Smooth muscle cell of the brain vasculature (primary cell): ENCODE measurements around the gene CMTM3.
"Not testable (repeated sequence)": the region's sequence is repeated elsewhere in the genome, so short reads cannot be mapped to it uniquely, and the experiment has no call there.

Source experiments
- DNase-seq: peaks from one replicate; pipeline ENCODE4 v3.0.0-alpha.2; 2012; ENCODE audit warnings: low read depth, low spot score

The CMTM3 gene

DNA sequence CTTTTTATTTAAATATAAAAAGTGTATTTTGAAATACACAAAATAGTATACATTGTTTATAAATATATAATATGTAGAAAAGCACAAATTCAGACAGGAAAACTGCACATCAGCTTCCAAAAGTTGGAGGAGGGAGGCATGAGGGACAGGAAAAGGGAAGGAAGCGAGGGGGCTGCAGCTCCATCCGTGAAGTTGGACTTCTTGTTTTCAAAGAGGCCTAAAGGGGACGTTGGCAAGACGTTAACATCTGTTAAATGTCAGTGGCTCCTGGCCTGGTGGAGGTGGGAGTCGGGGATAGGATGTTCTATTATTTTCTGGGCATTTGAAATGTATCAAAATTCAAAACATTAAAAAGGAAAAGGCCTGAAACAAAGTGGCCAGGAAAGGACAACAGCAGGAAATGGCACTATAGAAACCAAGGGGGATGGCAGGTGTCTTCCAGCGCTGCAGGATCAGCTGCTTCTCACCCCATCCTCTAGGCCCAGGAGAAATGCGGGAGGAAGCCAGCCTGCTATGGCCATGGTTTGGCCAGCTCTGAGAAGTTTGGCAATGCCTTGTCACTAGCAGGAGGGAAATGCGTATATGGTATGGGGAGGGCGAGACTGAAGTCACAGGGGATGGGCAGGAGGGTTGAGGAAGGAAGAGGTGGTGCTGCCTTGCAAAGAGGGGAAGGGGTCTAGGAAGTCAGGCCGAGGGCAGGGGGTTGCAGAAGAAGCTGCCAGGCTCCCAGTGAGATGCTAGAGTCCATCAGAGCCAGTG, 18.8 kb upstream of the CMTM3 start:
- DNase-seq: no peak

DNA sequence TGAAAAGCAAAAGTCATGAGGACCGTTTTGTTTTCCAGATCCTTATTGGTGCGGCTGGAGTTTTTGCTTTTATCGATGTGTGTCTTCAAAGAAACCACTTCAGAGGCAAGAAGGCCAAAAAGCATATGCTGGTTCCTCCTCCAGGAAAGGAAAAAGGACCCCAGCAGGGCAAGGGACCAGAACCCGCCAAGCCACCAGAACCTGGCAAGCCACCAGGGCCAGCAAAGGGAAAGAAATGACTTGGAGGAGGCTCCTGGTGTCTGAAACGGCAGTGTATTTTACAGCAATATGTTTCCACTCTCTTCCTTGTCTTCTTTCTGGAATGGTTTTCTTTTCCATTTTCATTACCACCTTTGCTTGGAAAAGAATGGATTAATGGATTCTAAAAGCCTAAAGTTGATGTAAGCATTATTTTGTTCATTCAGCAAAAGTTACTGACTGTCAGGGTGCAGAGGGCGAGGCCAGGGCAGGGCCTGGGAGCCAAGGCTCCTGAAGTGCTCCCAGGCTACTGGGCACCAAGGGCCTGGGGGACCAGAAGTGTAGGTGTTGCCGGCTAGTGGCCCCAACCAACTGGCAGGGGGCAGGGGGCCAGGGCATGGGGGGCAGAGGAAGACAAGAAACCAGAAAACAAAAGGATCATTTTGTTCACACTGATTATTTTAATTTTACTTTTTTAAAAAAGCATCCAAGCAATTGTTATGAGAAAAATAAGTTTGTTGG, 16.5 kb upstream of the CMTM3 start:
- no peak for DNase-seq

DNA sequence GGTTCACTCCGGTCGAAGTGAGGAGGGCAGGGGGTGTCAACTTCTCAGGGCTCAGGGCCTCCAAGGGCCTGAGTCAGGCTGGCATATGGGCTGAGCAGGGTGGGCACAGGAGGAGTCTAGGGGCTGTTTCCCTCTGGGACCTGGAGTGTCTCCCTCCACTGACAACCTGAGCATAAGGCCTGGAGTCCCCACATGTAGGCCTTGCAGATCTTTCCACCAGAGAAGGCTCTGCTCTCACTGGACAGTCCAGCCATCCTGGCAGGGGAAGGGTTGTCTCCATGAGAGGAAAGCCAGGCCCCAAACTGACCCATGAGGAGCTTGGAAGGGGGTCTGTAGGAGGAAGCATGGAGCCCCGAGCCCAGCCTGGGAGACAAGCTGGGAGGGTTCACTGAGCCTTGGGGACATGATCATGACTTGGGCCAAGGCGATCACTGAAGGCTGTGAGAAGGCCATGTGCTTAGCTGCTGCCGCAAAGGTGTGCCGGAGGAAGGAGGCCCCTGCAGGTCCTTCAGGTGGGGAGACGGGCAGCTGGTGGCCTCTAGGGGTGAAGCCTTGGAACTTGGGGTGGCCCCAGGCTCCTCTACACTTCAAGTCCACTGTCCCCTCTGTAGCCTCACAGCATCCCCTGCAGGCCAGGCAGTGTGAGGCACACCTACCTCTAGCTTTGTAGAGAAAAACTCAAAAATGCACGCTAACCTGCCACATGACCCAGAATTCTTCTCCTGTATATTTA, 15.4 kb upstream of the CMTM3 start:
- DNase-seq: no peak

- DNase-seq: no peak
Measured at GRCh38 chr16:66590322-66590721, 14.2 kb upstream of the CMTM3 start.

GRCh38 chr16:66591018-66591417, 13.5 kb upstream of the CMTM3 start:
- DNase-seq: no peak

- no peak for DNase-seq
Measured at GRCh38 chr16:66592241-66592640, 12.3 kb upstream of the CMTM3 start.

DNA sequence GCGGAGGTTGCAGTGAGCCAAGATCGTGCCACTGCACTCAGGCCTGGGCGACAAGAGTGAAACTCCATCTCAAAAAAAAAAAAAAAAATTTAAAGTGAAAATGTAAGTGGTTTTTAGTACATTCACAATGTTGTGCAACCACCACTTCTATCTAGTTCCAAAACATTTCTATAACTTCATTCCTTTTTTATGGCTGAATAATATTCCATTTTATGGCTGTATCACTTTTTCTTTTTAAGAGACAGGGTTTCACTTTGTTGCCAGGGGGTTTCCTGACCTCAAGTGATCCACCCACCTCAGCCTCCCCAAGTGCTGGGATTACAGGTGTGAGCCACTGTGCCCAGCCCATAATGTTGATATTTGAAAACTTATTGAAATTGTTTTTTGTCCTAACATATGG, 11.7 kb upstream of the CMTM3 start:
- no peak for DNase-seq

GRCh38 chr16:66594739-66595138, 9.8 kb upstream of the CMTM3 start:
- DNase-seq: no peak

DNA sequence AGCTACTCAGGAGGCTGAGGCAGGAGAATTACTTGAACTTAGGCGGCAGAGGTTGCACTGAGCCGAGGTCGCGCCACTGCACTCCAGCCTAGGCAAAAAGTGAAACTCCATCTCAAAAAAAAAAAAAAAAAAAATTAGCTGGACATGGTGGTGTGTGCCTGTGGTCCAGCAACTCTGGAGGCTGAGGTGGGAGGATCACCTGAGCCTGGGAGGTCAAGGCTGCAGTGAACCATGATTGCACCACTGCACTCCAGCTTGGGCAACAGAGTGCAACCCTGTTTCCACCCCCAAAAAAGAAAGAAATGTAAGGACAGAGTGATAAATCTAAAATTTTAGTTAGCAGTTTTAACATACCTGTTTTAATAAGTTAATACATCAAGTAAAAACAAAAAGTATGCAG, 7.9 kb upstream of the CMTM3 start:
- not testable (repeated sequence) for DNase-seq

GRCh38 chr16:66596986-66597848, 7.3 kb upstream of the CMTM3 start:
- no peak for DNase-seq

DNA sequence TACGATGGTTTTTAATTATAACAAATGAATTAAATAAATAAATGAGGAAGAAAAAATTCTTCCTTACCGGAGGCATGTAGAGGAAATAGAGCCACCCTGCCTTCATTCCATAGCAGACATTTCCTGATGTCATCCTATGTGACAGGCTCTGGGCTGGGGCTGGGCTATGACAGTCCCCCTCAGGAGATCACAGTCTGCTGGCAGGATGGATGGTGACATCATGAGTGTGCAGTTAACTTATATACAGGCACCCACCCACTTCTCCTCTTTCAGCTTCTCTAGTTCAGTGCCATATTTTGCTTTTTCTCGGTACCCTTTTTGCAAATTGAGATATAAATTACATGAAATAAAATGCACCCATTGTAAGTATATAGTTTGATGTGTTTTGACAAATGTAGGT, 6.4 kb upstream of the CMTM3 start:
- no peak for DNase-seq

- no peak for DNase-seq
Measured at GRCh38 chr16:66599726-66600125, 4.8 kb upstream of the CMTM3 start.

DNA sequence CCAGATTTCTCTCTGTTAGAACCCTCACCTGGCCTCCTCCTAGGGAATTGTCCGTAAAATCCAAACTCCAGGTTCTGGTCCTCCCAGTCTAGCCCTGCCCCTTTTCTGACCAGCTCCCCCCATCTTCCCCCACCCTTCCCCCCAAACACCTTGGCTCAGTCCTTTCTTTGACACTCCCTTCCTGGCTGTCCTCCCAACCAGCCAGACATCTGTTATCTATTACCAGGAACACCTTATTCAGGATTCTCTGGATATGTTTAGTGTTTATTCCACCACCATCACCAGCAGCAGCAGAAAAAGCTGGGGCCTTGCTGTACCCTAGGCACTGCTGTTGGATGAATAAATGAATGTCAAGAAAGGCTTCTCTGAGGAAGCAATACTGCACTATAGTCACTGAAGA, 4.0 kb upstream of the CMTM3 start:
- DNase-seq: no peak

DNA sequence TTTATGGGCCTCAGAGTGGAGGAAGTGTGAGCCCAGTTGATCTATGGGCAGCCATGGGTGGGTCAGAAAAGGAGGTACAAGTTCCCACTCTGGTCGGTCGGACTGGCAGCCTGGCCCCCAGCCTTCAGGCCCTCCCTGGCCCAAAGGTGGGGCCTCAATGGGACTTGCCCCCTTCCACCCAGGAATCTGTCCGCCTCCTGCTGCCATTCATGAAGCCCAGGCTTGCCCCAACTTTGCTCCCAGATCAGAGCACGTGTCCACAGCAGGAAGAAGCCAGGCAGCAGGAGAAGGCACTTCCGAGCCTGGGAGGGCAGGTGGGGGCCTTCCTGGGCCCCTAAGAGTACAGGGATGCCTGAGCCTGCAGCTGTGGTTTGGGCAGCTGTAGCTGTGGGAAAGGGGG, 3.0 kb upstream of the CMTM3 start:
- no peak for DNase-seq

GRCh38 chr16:66603537-66604375, 748 bp upstream of the CMTM3 start:
- DNase-seq: no peak

GRCh38 chr16:66605177-66605978, 874 bp downstream of the CMTM3 start:
- DNase-seq: no peak

DNA sequence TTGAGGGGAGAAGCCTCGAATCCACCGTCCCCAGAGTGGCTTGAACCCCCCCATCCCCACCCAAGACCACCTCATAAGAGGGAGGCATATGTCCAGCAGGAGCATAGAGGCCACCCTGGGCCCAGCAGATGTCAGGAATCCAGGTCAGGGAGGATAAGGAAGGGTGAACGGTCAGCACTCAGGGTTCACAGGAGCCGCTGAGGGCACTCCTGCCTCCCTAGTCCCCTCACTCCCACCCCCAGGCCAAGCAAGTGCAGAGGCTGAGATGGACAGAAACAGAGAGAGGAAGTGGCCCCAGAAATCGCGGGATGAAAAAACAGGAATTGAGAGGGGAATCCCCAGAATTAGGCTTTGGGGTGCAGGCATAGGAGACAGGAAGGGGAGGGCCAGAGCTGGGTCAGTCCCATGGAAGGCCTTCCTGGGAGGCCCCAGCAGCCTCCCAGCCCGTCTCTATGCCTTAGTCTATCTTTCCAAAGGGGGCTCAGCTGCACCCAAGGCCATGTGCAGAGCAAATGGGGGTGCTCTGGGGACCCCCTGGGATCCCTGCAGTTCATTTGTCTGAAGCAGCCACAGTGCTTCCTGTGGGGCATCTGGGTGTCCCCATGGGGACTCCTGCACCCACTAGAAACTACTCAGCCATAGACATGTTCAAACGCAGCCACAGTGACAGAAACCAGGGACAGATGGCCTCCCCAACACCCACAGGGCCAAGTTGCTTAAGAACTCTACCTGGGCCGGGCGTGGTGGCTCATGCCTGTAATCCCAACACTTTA, 1.7 kb downstream of the CMTM3 start:
- DNase-seq: no peak

- peak; percentile 49 for DNase-seq
Measured at GRCh38 chr16:66608241-66609138, 4.0 kb downstream of the CMTM3 start.
